ENCODE results near the gene NOP10. TPM values are rescaled to one million over a fixed set of nuclear protein-coding genes. Genes with fewer than 3 reads are reported as not detected.

Gene NOP10
- total and polyA plus RNA-seq, 2 of the 8 experiments (the other 6 are each of a cell fraction or from before 2014, with no cell fraction given), result 285 to 981 TPM

- TF ChIP-seq, protein P1, sequence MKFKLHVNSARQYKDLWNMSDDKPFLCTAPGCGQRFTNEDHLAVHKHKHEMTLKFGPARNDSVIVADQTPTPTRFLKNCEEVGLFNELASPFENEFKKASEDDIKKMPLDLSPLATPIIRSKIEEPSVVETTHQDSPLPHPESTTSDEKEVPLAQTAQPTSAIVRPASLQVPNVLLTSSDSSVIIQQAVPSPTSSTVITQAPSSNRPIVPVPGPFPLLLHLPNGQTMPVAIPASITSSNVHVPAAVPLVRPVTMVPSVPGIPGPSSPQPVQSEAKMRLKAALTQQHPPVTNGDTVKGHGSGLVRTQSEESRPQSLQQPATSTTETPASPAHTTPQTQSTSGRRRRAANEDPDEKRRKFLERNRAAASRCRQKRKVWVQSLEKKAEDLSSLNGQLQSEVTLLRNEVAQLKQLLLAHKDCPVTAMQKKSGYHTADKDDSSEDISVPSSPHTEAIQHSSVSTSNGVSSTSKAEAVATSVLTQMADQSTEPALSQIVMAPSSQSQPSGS (IDR thresholded peaks at IDR 0.05; ENCODE audit: low read length), result no peak
- no peak for TF ChIP-seq RXRA (IDR thresholded peaks at IDR 0.05; ENCODE audit: insufficient read depth, low read depth, low read length)
- no peak for TF ChIP-seq FOSL1 (IDR thresholded peaks at IDR 0.05; ENCODE audit: insufficient read depth, low read depth, low read length)
- no peak for TF ChIP-seq RNF2 (IDR thresholded peaks at IDR 0.05; ENCODE audit: borderline replicate concordance, low read depth, low read length, missing control alignments, poor library complexity, severe bottlenecking)
- TF ChIP-seq CHD1 (IDR thresholded peaks at IDR 0.05; ENCODE audit: low read depth, low read length), result no peak
Measured at GRCh38 chr15:34304613-34305012, 38.3 kb downstream of the NOP10 start (continued).

All from H1 (cell line).